IPS DF 6.9 (cell line): ENCODE results near the gene ELMO3.

ENCODE experiments used
- DNase-seq: peaks from one replicate; pipeline ENCODE4 v3.0.0-alpha.2; 2013; ENCODE audit warnings: low read depth, low spot score
- H3K27ac ChIP-seq: one replicate; pipeline ENCODE4 v1.5.1; 2013; ENCODE audit warnings: low read length, control low read depth
- H3K27me3 ChIP-seq: 2 replicates; pipeline ENCODE4 v1.6.1; 2013; ENCODE audit warnings: mild to moderate bottlenecking, low read length; ENCODE audit not compliant: control insufficient read depth, insufficient read depth
- H3K36me3 ChIP-seq: 2 replicates; pipeline ENCODE4 v1.6.1; 2013; ENCODE audit warnings: low read length; ENCODE audit not compliant: control insufficient read depth, insufficient read depth
- H3K4me1 ChIP-seq: 2 replicates; pipeline ENCODE4 v1.6.1; 2013; ENCODE audit warnings: low read length; ENCODE audit not compliant: control insufficient read depth, insufficient read depth
- H3K4me3 ChIP-seq: 2 replicates; pipeline ENCODE4 v1.5.1; 2013; ENCODE audit warnings: mild to moderate bottlenecking, low read length
- H3K9me3 ChIP-seq: 2 replicates; pipeline ENCODE4 v1.6.1; 2013; ENCODE audit warnings: low read length, inconsistent platforms; ENCODE audit not compliant: control insufficient read depth, insufficient read depth
- WGBS: extraction: QIAGEN DNeasy Blood & Tissue Kit; methylation state at CpG from one replicate; pipeline ENCODE4 v1.1.7; 2013; ENCODE audit warnings: mixed read lengths, missing lambda C conversion rate; ENCODE audit not compliant: insufficient read length, insufficient coverage; 5-methylcytosine and 5-hydroxymethylcytosine counted together

The ELMO3 gene

DNA sequence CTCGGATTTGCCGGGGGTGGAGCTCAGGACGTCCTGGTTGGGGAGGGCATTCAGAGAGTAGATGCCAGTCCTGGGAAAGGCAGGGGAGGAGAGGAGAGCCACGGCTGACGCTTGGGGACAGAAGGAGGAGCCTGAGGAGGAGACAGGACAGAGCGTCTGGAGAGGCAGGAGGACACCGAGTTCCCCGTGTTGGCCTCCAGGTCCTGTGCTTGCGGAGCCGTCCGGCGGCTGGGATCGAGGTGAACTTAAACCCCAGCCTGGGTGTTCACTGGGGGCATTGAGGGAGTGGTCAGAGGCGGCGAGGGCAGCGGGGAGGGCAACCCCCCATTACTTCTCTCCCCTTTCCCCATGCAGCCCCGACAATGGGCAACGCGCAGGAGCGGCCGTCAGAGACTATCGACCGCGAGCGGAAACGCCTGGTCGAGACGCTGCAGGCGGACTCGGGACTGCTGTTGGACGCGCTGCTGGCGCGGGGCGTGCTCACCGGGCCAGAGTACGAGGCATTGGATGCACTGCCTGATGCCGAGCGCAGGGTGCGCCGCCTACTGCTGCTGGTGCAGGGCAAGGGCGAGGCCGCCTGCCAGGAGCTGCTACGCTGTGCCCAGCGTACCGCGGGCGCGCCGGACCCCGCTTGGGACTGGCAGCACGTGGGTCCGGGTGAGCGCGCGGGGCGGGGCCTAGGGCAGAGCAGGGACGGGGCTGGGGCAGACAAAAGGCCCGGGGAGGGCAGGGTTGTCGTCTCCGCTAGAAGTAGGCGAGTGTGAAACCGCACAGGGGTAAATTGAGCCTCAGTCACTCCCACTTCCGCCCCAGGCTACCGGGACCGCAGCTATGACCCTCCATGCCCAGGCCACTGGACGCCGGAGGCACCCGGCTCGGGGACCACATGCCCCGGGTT is 24.9 kb upstream of the ELMO3 start:
- H3K4me1 ChIP-seq, result peaks cover 2% of the 10 kb centered on the region; the same call in 1 of the 2 replicates
- peaks cover 56% of the 10 kb centered on the region for H3K27me3 ChIP-seq
- DNase-seq, result no peak
- WGBS, result no CpG with 5 or more reads among the region's 71 CpGs
- no peak overlapping the region for H3K27ac ChIP-seq
- no peaks in the 10 kb centered on the region for H3K36me3 ChIP-seq
- no peaks in the 10 kb centered on the region for H3K9me3 ChIP-seq
- H3K4me3 ChIP-seq, result peak overlapping the region; percentile 22; the same call in 1 of the 2 replicates

DNA sequence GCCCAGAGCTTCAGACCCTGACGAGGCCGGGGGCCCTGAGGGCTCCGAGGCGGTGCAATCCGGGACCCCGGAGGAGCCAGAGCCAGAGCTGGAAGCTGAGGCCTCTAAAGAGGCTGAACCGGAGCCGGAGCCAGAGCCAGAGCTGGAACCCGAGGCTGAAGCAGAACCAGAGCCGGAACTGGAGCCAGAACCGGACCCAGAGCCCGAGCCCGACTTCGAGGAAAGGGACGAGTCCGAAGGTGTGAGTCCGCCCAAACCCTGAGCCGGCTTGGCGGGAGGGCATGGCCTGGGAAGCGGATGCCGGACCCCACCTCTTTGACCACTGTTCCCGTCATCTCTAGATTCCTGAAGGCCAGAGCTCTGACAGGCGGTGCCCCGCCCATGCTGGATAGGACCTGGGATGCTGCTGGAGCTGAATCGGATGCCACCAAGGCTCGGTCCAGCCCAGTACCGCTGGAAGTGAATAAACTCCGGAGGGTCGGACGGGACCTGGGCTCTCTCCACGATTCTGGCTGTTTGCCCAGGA is 24.2 kb upstream of the ELMO3 start:
- peaks cover 2% of the 10 kb centered on the region; the same call in 1 of the 2 replicates for H3K4me1 ChIP-seq
- H3K9me3 ChIP-seq, result no peaks in the 10 kb centered on the region
- no peaks in the 10 kb centered on the region for H3K36me3 ChIP-seq
- WGBS, result no CpG with 5 or more reads among the region's 31 CpGs
- H3K27ac ChIP-seq, result no peak overlapping the region
- H3K27me3 ChIP-seq, result peaks cover 52% of the 10 kb centered on the region
- H3K4me3 ChIP-seq, result no peak overlapping the region; the same call in 1 of the 2 replicates
- no peak for DNase-seq

DNA sequence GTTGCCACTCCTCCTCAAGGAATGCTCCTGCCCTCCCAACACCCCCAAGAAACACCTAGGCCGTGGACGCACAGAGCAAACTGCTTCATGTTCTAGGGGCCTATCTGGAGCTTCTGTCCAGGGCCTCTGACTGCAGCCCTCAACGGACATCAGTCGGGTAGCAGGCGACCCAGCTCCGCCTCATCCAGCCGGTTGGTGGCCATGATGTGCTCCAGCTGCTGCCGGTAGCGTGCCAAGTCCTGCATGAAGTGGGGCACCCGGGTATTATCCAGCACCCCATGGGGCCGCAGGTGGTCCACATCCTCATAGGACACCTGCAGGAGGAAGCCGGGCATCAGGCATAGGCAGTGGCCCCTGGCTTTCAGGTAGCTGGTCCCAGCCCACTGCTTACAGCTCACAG is 22.3 kb upstream of the ELMO3 start:
- WGBS, result no CpG with 5 or more reads among the region's 12 CpGs
- H3K27me3 ChIP-seq, result peaks cover 43% of the 10 kb centered on the region
- H3K27ac ChIP-seq, result no peak overlapping the region
- no peaks in the 10 kb centered on the region; the same call in 1 of the 2 replicates for H3K4me1 ChIP-seq
- no peaks in the 10 kb centered on the region for H3K9me3 ChIP-seq
- no peak for DNase-seq
- H3K36me3 ChIP-seq, result no peaks in the 10 kb centered on the region
- H3K4me3 ChIP-seq, result no peak overlapping the region

DNA sequence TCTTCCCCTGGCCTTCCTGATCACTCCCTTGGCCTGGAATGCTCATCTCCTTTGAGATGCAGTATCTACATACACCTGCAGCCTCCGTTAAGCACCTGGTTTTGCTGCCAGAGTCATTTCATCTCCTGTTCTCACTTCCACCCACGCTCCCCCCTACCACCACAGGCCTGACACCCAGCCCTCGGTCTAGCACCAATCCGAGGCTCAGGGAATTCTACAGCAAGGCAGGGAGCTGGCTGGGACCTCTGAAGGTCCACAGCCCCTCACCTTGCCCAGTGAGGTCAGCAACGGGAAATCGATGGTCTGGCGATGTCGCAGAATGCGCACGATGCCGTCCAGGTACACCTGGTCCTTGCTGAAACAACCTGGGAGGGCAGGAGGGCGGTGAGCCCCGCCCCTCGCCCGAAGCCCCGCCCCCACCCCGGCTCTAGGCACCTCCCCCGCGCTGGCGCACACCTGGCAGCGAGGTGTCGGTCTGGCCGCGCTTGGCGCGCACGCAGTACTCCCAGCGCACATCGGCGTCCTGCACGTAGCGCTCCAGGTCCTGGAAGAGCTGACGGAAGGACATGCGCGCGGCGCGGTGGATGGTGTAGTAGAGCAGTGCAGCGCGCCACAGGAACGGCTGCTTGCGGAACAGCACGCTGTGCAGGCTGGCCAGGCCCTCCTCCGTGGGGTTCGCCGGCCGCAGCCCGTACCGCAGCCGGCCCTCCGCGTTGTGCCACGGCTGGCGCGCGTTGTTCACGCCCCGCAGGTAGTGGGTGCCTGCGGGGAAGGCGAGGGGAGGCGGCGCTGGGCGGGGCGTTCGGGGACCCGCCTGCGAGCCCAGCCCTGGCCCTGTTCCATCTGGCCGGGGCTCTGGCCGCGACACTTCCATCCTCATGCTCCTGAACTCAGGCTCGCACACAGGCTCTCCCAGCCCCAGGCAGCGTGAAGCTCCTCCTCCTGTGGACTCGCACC is 20.9 kb upstream of the ELMO3 start:
- H3K27ac ChIP-seq, result no peak overlapping the region
- no peaks in the 10 kb centered on the region; the same call in 1 of the 2 replicates for H3K4me1 ChIP-seq
- no CpG with 5 or more reads among the region's 73 CpGs for WGBS
- peaks cover 34% of the 10 kb centered on the region for H3K27me3 ChIP-seq
- H3K4me3 ChIP-seq, result peak overlapping the region; percentile 41; the same call in 1 of the 2 replicates
- no peaks in the 10 kb centered on the region for H3K9me3 ChIP-seq
- no peaks in the 10 kb centered on the region for H3K36me3 ChIP-seq
- no peak for DNase-seq

DNA sequence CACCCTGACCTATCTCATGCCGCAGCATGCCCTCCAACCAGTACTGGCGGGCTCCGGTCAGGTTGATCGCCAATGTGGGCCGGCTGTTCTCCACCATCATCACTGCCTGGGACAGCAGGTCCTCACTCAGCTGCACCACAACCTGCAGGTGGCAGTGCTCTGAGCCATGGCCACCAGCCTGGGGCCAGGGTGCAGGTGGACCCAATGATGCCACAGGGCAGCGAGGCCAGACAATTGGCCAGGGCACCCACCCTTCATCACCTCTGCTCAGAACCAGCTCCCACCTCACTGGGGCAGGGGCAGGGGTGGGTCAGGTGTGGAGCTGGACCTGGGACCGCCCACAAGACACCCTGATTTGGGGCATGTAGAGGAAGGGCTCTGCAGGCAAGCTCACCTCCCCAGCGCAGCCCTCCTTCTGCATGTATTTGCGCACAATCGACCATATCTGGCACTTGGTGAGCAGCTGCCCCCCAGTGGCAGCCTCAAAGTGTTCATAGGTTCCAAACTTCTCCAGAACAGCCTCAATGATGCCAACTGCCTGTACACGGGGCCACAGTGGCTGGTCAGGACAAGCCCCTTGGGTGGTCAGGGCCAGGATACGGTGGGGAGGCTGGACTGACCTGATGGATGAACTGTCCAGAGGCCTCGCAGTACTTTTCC is 19.4 kb upstream of the ELMO3 start:
- no peak overlapping the region for H3K4me3 ChIP-seq
- H3K27me3 ChIP-seq, result peaks cover 24% of the 10 kb centered on the region
- DNase-seq, result no peak
- H3K9me3 ChIP-seq, result no peaks in the 10 kb centered on the region
- H3K4me1 ChIP-seq, result peaks cover 4% of the 10 kb centered on the region; the same call in 1 of the 2 replicates
- H3K36me3 ChIP-seq, result peaks cover 3% of the 10 kb centered on the region; the same call in 1 of the 2 replicates
- no CpG with 5 or more reads among the region's 13 CpGs for WGBS
- no peak overlapping the region for H3K27ac ChIP-seq

DNA sequence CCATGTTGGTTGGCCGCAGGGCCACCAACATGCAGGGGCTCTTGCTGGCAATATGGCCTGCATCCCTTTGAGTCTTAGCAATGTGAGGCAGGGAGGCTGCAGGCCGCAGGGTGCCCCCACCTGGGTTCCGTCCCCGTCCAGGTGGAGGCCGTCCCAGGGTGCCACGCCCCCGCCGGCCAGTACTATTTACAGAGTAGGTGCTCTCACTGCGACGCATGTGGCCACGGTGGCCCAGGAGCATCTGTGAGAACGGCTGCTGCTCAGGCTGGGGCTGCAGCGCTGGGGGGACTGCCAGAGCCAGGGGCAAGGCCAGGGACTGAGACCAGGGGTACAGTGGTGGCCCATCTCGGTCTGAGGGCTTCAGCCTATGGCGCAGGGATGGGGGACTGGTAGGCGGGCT is 18.8 kb upstream of the ELMO3 start:
- no peak overlapping the region for H3K4me3 ChIP-seq
- DNase-seq, result no peak
- WGBS, result no CpG with 5 or more reads among the region's 16 CpGs
- no peak overlapping the region for H3K27ac ChIP-seq
- H3K9me3 ChIP-seq, result no peaks in the 10 kb centered on the region
- H3K36me3 ChIP-seq, result peaks cover 5% of the 10 kb centered on the region; the same call in 1 of the 2 replicates
- peaks cover 24% of the 10 kb centered on the region for H3K27me3 ChIP-seq
- H3K4me1 ChIP-seq, result peaks cover 10% of the 10 kb centered on the region; the same call in 1 of the 2 replicates

DNA sequence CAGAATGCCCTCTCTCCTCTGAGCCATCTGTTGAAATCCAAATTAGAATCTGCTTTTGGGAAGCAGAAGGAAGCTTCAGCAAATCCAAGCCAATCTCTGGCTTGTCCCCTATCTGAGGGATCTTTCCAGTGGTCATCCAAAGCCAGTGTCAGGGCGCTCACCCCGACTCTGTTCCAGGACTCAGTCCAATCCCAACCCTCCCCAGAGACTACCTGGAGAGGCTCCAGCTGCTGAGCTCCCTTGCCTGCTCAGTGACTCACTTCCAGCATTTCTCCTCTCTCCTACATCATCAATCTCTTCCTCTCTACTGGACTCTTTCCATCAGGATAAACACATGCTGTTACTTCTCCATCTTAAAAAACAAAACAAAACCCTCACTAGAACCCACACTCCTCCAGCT is 17.6 kb upstream of the ELMO3 start:
- peaks cover 17% of the 10 kb centered on the region; the same call in 1 of the 2 replicates for H3K27me3 ChIP-seq
- WGBS, result no CpG with 5 or more reads among the region's 2 CpGs
- no peak overlapping the region for H3K4me3 ChIP-seq
- H3K27ac ChIP-seq, result no peak overlapping the region
- no peaks in the 10 kb centered on the region for H3K9me3 ChIP-seq
- peaks cover 11% of the 10 kb centered on the region; the same call in 1 of the 2 replicates for H3K4me1 ChIP-seq
- H3K36me3 ChIP-seq, result peaks cover 5% of the 10 kb centered on the region; the same call in 1 of the 2 replicates
- no peak for DNase-seq

DNA sequence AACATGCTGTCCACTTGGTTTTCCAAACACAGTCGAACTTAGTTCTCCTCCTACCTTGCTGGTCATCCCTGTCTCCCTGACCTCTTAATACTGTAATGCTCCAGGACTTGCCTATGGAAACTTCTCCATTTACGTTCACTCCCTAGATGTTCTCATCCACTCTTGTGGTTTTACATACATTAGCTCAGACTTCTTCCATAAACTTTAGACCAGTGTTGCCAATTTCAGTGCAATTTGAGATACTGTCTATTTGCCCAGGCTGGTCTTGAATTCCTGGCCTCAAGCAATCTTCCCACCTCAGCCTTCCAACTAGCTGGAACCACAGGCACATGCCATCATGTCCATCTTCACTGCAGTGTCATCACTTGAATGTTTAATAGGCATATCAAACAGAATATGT is 16.6 kb upstream of the ELMO3 start:
- peaks cover 12% of the 10 kb centered on the region for H3K4me1 ChIP-seq
- WGBS, result no CpG with 5 or more reads among the region's 2 CpGs
- no peak overlapping the region for H3K4me3 ChIP-seq
- H3K27me3 ChIP-seq, result peaks cover 11% of the 10 kb centered on the region; the same call in 1 of the 2 replicates
- H3K36me3 ChIP-seq, result peaks cover 5% of the 10 kb centered on the region; the same call in 1 of the 2 replicates
- no peak for DNase-seq
- H3K9me3 ChIP-seq, result no peaks in the 10 kb centered on the region
- H3K27ac ChIP-seq, result no peak overlapping the region

DNA sequence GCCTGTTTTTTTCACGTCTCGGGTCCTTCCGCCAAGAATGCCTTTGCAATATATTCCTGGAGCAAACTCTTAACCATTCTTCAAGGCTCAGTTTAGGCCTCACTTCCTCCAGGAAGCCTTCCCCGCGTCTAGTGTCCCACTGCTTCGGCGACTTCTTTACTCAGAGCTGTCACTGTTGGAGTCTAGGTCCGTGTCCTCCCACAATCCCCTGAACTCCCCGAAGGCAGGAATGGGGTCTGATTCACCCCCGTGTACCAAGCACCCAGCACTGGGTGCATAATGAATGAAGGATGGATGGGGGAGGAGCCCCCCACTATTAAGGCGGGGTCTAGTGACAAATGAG is 15.7 kb upstream of the ELMO3 start:
- Histone ChIP-seq H3K9me3 (no peaks in the 10 kb centered on the region), H3K27me3 (peaks cover 9% of the 10 kb centered on the region; the same call in 1 of the 2 replicates), H3K4me3 (peak overlapping the region; percentile 96; the same call in 1 of the 2 replicates), H3K4me1 (peaks cover 12% of the 10 kb centered on the region), H3K36me3 (peaks cover 5% of the 10 kb centered on the region; the same call in 1 of the 2 replicates), H3K27ac (no peak overlapping the region)
- no CpG with 5 or more reads among the region's 11 CpGs for WGBS
- no peak for DNase-seq
